DMS 273 treated with DMSO at 0.1 percent for 48 hours (cell line): Measurements from ENCODE around the gene USF2.

Experiments used
- DNase-seq: peaks from one replicate; lab custom pipeline; 2025; lab: John Stamatoyannopoulos, UW

The USF2 gene

GRCh38 chr19:35241417-35241816, 27.3 kb upstream of the USF2 start:
- DNase-seq: no peak

GRCh38 chr19:35246466-35247092, 22.2 kb upstream of the USF2 start:
- DNase-seq: no peak

GRCh38 chr19:35247526-35248309, 21.0 kb upstream of the USF2 start:
- no peak for DNase-seq

GRCh38 chr19:35248310-35249145, 20.2 kb upstream of the USF2 start, which contains the start of gene LSR:
Gene LSR (plus strand): TSS chr19:35249002. CDS start chr19:35249023, 21 bp downstream.
- no peak for DNase-seq

- DNase-seq: no peak
These were observed 19.5 kb upstream of the USF2 start for GRCh38 chr19:35249146-35249847.

GRCh38 chr19:35249848-35250711, 18.7 kb upstream of the USF2 start:
- DNase-seq: no peak

GRCh38 chr19:35251456-35251855, 17.3 kb upstream of the USF2 start:
- DNase-seq: no peak

GRCh38 chr19:35253316-35254286, 15.2 kb upstream of the USF2 start:
- no peak for DNase-seq

GRCh38 chr19:35254341-35255297, 14.1 kb upstream of the USF2 start:
- no peak for DNase-seq

- no peak for DNase-seq
These were observed 12.2 kb upstream of the USF2 start for GRCh38 chr19:35256566-35256965.

- no peak for DNase-seq
These were observed 11.7 kb upstream of the USF2 start for GRCh38 chr19:35257113-35257461.

DNA sequence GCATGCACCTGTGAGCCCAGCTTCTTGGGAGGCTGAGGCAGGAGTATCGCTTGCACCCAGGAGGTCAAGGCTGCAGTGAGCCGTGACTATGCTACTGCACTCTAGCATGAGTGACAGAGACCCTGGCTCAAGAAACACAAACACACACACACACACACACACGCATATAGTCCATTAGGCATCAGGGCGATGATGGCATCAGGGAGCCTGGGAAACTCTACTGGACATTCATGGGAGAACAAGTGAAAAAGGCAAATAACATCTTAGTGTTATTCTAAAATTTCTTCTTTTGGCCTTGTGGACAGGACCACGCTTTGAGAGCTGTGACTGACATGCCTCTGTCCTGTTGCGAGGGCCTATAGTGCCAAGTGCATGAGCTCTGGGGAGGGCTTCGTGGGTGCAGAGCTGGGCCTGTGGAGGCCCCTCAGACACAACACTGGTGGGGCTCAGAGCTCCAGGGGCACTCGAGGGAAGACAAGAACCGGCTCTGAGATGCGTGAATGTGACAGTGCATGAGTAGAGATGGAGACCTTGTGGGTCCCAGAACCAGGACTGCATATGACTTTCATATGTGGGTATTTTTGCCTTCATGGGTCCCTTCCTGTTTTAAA, 8.0 kb upstream of the USF2 start:
- no peak for DNase-seq

DNA sequence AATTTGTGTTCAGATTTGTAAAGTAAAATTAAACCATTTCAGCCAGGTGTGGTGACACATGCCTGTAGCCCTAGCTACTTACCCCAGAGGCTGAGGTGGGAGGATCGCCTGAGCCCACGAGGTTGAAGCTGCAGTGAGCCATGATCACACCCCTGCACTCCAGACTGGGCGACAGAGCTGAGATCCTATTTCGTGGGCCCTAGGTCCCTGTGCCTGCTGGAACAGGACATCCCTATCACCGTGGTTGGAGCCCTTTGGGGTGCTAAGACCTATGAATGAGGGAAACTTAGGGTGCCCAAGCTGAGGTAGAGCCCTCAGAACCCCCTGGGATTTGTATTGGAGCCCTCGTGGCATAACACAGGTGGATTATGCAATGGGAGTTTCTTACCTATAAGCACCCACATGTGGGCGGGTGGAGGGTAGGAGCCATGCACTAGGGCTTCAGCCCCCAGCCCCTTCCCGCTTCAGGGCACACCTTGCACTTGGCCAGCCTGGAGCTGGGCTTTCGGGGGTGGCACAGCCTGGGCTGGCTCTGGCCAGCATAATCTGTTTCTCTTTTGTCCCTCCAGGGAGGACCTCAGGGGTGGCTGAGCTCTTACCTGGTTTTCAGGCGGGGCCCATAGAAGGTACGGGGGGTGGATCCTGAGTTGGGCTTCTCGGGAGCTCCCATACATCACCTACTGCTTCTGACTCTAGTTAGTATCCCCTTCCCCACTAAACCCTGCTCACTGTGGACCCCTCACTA, 7.2 kb upstream of the USF2 start:
- no peak for DNase-seq

GRCh38 chr19:35262101-35262761, 6.5 kb upstream of the USF2 start:
- DNase-seq: no peak

GRCh38 chr19:35264268-35265125, 4.3 kb upstream of the USF2 start:
- DNase-seq: no peak
